MM.1S (cell line): ENCODE measurements around the gene MLLT1.

ENCODE experiments used
- DNase-seq: peaks from one replicate; pipeline ENCODE4 v3.0.0-alpha.2; 2015
- H2AFZ ChIP-seq: fragments of 300-600 bp; sonication (generic); 2 replicates; pipeline ENCODE4 v1.6.0; 2016; ENCODE audit warnings: antibody characterized with exemption, low read length
- H3F3A ChIP-seq: fragments of 300-600 bp; sonication (generic); 2 replicates; pipeline ENCODE4 v1.6.1; 2016; ENCODE audit warnings: mild to moderate bottlenecking, antibody characterized with exemption, low read length, moderate library complexity, mixed read lengths; ENCODE audit not compliant: insufficient read depth
- H3K27ac ChIP-seq: fragments of 300-600 bp; sonication (generic); 2 replicates; pipeline ENCODE4 v1.5.1; 2016; ENCODE audit warnings: mild to moderate bottlenecking, low read length
- H3K27me3 ChIP-seq: fragments of 300-600 bp; sonication (generic); replicated peaks from 2 replicates; pipeline ENCODE4 v1.6.0; 2016; ENCODE audit warnings: low read length; ENCODE audit not compliant: insufficient read depth
- H3K36me3 ChIP-seq: fragments of 300-600 bp; sonication (generic); replicated peaks from 2 replicates; pipeline ENCODE4 v1.6.1; 2016; ENCODE audit warnings: mild to moderate bottlenecking, low read length, mixed read lengths; ENCODE audit not compliant: insufficient read depth
- H3K4me1 ChIP-seq: fragments of 300-600 bp; sonication (generic); 2 replicates; pipeline ENCODE4 v1.6.1; 2016; ENCODE audit warnings: low read length, mixed read lengths
- H3K4me2 ChIP-seq: fragments of 300-600 bp; sonication (generic); 2 replicates; pipeline ENCODE4 v1.6.0; 2016; ENCODE audit warnings: low read depth, low read length
- H3K4me3 ChIP-seq: fragments of 300-600 bp; sonication (generic); 2 replicates; pipeline ENCODE4 v1.5.1; 2016; ENCODE audit warnings: low read length, mixed read lengths
- H3K79me2 ChIP-seq: fragments of 300-600 bp; sonication (generic); 2 replicates; pipeline ENCODE4 v1.6.1; 2016; ENCODE audit warnings: mixed run types, low read length, mixed read lengths
- H3K9ac ChIP-seq: fragments of 300-600 bp; sonication (generic); 2 replicates; pipeline ENCODE4 v1.6.1; 2016; ENCODE audit warnings: low read length, mixed read lengths
- H3K9me2 ChIP-seq: fragments of 300-600 bp; sonication (generic); replicated peaks from 2 replicates; pipeline ENCODE4 v1.6.1; 2016; ENCODE audit warnings: mild to moderate bottlenecking, low read length, mixed read lengths; ENCODE audit not compliant: insufficient read depth
- H3K9me3 ChIP-seq: fragments of 300-600 bp; sonication (generic); replicated peaks from 2 replicates; pipeline ENCODE4 v1.6.1; 2016; ENCODE audit warnings: mild to moderate bottlenecking, low read length, mixed read lengths; ENCODE audit not compliant: insufficient read depth
- H4K20me1 ChIP-seq: fragments of 300-600 bp; sonication (generic); 2 replicates; pipeline ENCODE4 v1.6.1; 2016; ENCODE audit warnings: mild to moderate bottlenecking, low read length, moderate library complexity, mixed read lengths; ENCODE audit not compliant: insufficient read depth
- EZH2 ChIP-seq: fragments of 300-600 bp; sonication (generic); optimal IDR thresholded peaks from 2 replicates; pipeline ENCODE3; 2017; ENCODE audit warnings: low read depth, mild to moderate bottlenecking, antibody characterized with exemption, low read length, mixed read lengths
- EZH2phosphoT487 ChIP-seq: fragments of 300-600 bp; sonication (generic); IDR thresholded peaks from 2 replicates; pipeline ENCODE4 v1.6.1; 2018; ENCODE audit warnings: antibody characterized with exemption, low read length
- TF ChIP-seq, protein P1 (sequence below): fragments of 300-600 bp; sonication (generic); IDR thresholded peaks from 2 replicates; pipeline ENCODE4 v1.5.1; 2016; ENCODE audit warnings: antibody characterized with exemption, low read length, mixed read lengths

MLLT1 gene

GRCh38 chr19:6164906-6165531, 114.8 kb downstream of the MLLT1 start:
- Histone ChIP-seq H3K27me3 (peaks cover 36% of the 10 kb centered on the region), H3K9me3 (no peaks in the 10 kb centered on the region), H3K27ac (no peak overlapping the region), H3K36me3 (no peaks in the 10 kb centered on the region), H3F3A (no peaks in the 10 kb centered on the region), H3K4me3 (no peak overlapping the region), H3K9ac (no peak overlapping the region), H3K4me2 (no peak overlapping the region), H3K79me2 (no peaks in the 10 kb centered on the region), H2AFZ (no peak overlapping the region), H4K20me1 (no peaks in the 10 kb centered on the region), H3K9me2 (no peaks in the 10 kb centered on the region), H3K4me1 (peaks cover 6% of the 10 kb centered on the region; the same call in 1 of the 2 replicates)
- TF ChIP-seq, protein P1, sequence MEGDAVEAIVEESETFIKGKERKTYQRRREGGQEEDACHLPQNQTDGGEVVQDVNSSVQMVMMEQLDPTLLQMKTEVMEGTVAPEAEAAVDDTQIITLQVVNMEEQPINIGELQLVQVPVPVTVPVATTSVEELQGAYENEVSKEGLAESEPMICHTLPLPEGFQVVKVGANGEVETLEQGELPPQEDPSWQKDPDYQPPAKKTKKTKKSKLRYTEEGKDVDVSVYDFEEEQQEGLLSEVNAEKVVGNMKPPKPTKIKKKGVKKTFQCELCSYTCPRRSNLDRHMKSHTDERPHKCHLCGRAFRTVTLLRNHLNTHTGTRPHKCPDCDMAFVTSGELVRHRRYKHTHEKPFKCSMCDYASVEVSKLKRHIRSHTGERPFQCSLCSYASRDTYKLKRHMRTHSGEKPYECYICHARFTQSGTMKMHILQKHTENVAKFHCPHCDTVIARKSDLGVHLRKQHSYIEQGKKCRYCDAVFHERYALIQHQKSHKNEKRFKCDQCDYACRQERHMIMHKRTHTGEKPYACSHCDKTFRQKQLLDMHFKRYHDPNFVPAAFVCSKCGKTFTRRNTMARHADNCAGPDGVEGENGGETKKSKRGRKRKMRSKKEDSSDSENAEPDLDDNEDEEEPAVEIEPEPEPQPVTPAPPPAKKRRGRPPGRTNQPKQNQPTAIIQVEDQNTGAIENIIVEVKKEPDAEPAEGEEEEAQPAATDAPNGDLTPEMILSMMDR: no peak
- no peak for TF ChIP-seq EZH2phosphoT487
- TF ChIP-seq EZH2: no peak
- no peak for DNase-seq

- no peak overlapping the region for H3K27ac ChIP-seq
- no peaks in the 10 kb centered on the region for H3F3A ChIP-seq
- H3K79me2 ChIP-seq: no peaks in the 10 kb centered on the region
- H3K4me3 ChIP-seq: no peak overlapping the region
- H4K20me1 ChIP-seq: no peaks in the 10 kb centered on the region
- no peaks in the 10 kb centered on the region for H3K36me3 ChIP-seq
- no peak overlapping the region for H3K4me2 ChIP-seq
- peaks cover 6% of the 10 kb centered on the region; the same call in 1 of the 2 replicates for H3K4me1 ChIP-seq
- 0 out of 2 replicates have a peak overlapping the region, but pooled peaks have one; percentile 4 for H2AFZ ChIP-seq
- H3K9ac ChIP-seq: no peak overlapping the region
- H3K9me3 ChIP-seq: no peaks in the 10 kb centered on the region
- peaks cover 58% of the 10 kb centered on the region for H3K27me3 ChIP-seq
- no peaks in the 10 kb centered on the region for H3K9me2 ChIP-seq
- no peak for TF ChIP-seq EZH2
- no peak for TF ChIP-seq EZH2phosphoT487
- TF ChIP-seq, protein P1: no peak
- peak; percentile 86 for DNase-seq
Observed at GRCh38 chr19:6161271-6161850, 118.4 kb downstream of the MLLT1 start.
